ENCODE results near the gene PXDN. TPM values are rescaled to one million over a fixed set of nuclear protein-coding genes. Genes with fewer than 3 reads are reported as not detected.

The PXDN gene
- total RNA-seq, 1 donor from 2014 or later, result 292 TPM

DNA sequence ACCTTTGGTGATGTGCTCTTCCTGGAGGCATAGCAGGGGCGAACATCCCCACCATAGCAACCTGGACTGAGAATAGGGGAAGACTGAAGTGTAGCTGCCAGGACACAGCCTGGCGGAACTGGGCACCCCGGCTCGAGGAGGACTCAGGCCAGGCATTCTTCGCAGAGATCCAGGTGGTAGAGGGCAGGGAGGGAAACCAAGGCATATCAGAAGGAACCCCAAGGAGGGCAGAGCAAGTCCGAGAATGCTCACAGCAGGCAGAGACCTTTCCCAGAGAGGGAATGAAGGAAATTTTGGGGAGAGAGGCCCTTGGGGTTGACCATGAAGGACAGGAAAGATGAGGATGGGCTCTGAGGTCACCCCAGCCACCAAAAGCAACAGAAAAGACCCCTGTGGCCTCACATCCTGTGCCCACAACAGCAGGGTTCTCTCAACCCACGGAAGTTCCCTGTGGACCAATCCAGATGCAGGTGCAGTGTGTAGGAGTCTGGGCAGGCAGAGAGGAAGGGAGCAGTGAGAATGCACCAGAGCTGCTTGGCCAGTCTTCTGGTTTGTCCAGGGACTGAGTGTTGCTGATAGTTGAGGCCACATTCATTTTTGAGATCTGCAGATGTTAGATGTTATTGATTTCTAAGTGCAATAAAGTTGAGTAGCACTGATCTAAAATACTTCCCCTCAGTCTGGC, 136.9 kb downstream of the PXDN start:
- no peak overlapping the region for H3K4me3 Mint-ChIP-seq
- no peak overlapping the region for H3K27ac Mint-ChIP-seq

GRCh38 chr2:1606421-1607235, 137.7 kb downstream of the PXDN start:
- Mint-ChIP-seq H3K4me3 (no peak overlapping the region), H3K27me3 (ENCODE audit: low read depth) (peaks cover 7% of the 10 kb centered on the region), H3K27ac (no peak overlapping the region), H3K9me3 (no peaks in the 10 kb centered on the region), H3K4me1 (no peaks in the 10 kb centered on the region), H3K36me3 (no peaks in the 10 kb centered on the region)
- DNase-seq (ENCODE audit: low spot score in 2 of 2, unreplicated experiment in 2 of 2), result no peak
- no peak for TF ChIP-seq CTCF (IDR thresholded peaks at IDR 0.05; ENCODE audit: unreplicated experiment)

More for the DNA sequence above, 136.9 kb downstream of the PXDN start:
- no peaks in the 10 kb centered on the region for H3K36me3 Mint-ChIP-seq
- DNase-seq (ENCODE audit: low spot score in 2 of 2, unreplicated experiment in 2 of 2), result no peak
- H3K9me3 Mint-ChIP-seq, result no peaks in the 10 kb centered on the region
- peaks cover 8% of the 10 kb centered on the region for H3K27me3 Mint-ChIP-seq (ENCODE audit: low read depth)
- no peak for TF ChIP-seq CTCF (IDR thresholded peaks at IDR 0.05; ENCODE audit: unreplicated experiment)
- no peaks in the 10 kb centered on the region for H3K4me1 Mint-ChIP-seq

GRCh38 chr2:1606046-1606400, 138.3 kb downstream of the PXDN start:
- H3K27ac Mint-ChIP-seq, result no peak overlapping the region
- no peaks in the 10 kb centered on the region for H3K36me3 Mint-ChIP-seq
- DNase-seq (ENCODE audit: low spot score in 2 of 2, unreplicated experiment in 2 of 2), result no peak

GRCh38 chr2:1605102-1606045, 138.9 kb downstream of the PXDN start:
- Mint-ChIP-seq H3K9me3 (no peaks in the 10 kb centered on the region), H3K36me3 (no peaks in the 10 kb centered on the region), H3K27me3 (ENCODE audit: low read depth) (peaks cover 7% of the 10 kb centered on the region), H3K4me1 (no peaks in the 10 kb centered on the region), H3K27ac (no peak overlapping the region), H3K4me3 (no peak overlapping the region)
- TF ChIP-seq CTCF (IDR thresholded peaks at IDR 0.05; ENCODE audit: unreplicated experiment), result no peak
- DNase-seq (ENCODE audit: low spot score in 2 of 2, unreplicated experiment in 2 of 2), result no peak

More at GRCh38 chr2:1606046-1606400, 138.3 kb downstream of the PXDN start:
- Mint-ChIP-seq H3K4me3 (no peak overlapping the region), H3K27me3 (ENCODE audit: low read depth) (peaks cover 7% of the 10 kb centered on the region), H3K4me1 (no peaks in the 10 kb centered on the region), H3K9me3 (no peaks in the 10 kb centered on the region)
- no peak for TF ChIP-seq CTCF (IDR thresholded peaks at IDR 0.05; ENCODE audit: unreplicated experiment)

GRCh38 chr2:1603521-1603920, 140.8 kb downstream of the PXDN start:
- Mint-ChIP-seq H3K4me3 (no peak overlapping the region), H3K27me3 (ENCODE audit: low read depth) (peaks cover 6% of the 10 kb centered on the region), H3K27ac (no peak overlapping the region), H3K4me1 (no peaks in the 10 kb centered on the region), H3K9me3 (no peaks in the 10 kb centered on the region), H3K36me3 (no peaks in the 10 kb centered on the region)
- no peak for TF ChIP-seq CTCF (IDR thresholded peaks at IDR 0.05; ENCODE audit: unreplicated experiment)
- DNase-seq (ENCODE audit: low spot score in 2 of 2, unreplicated experiment in 2 of 2), result no peak
